GM12878 (cell line): ENCODE measurements around the gene TMEM114. TPM values are rescaled to one million over a fixed set of nuclear protein-coding genes. Genes with fewer than 3 reads are reported as not detected.

Experiments
- ATAC-seq: fragments of 200-7000 bp; cut with Tn5 transposase; 3 replicates; pipeline ENCODE4 v1.9.1; 2020; ENCODE audit warnings: mild to moderate bottlenecking, moderate library complexity
- BruUV-seq: library from RNA; stranded (reverse); fragments of 400-500 nt; replicated peaks from 2 replicates; lab custom pipeline; 2021; lab: Mats Ljungman, UMichigan
- CTCF ChIA-PET: fragments of 300-600 bp; sonication (Branson Sonifier 250); formaldehyde crosslinking; extraction: SDS; loops from one replicate; lab custom pipeline; 2021; ENCODE audit warnings: inconsistent platforms; lab: Yijun Ruan, JAX
- POLR2A ChIA-PET: fragments of 350-600 bp; formaldehyde crosslinking; extraction: SDS; loops from one replicate; lab custom pipeline; 2021; ENCODE audit warnings: inconsistent platforms; lab: Charles Lee
- RAD21 ChIA-PET: fragments of 300-600 bp; sonication (Branson Sonifier 250); formaldehyde crosslinking; loops from one replicate; lab custom pipeline; 2023; ENCODE audit warnings: antibody characterized with exemption; ENCODE audit not compliant: unreplicated experiment; lab: Charles Lee
- SMC1A ChIA-PET: fragments of 300-600 bp; sonication (Branson Sonifier 250); formaldehyde crosslinking; loops from one replicate; lab custom pipeline; 2023; ENCODE audit not compliant: unreplicated experiment, uncharacterized antibody; lab: Charles Lee
- DNase-seq: peaks from one replicate; pipeline ENCODE4 v3.0.0-alpha.2; 2011; ENCODE audit warnings: low read depth, low spot score
- FAIRE-seq: peaks from 3 replicates; lab custom pipeline; 2011; peaks lifted over from hg19 to GRCh38; lab: Jason Lieb, UNC
- H2AFZ ChIP-seq: 2 replicates; pipeline ENCODE4 v1.6.0; 2011; ENCODE audit warnings: low read depth, low read length, control low read depth; ENCODE audit not compliant: control insufficient read depth
- H3K27ac ChIP-seq: 2 replicates; pipeline ENCODE4 v1.5.1; 2011; ENCODE audit warnings: control low read depth; ENCODE audit not compliant: control insufficient read depth, insufficient read depth
- H3K27me3 ChIP-seq, 2 experiments: replicated peaks in 1 of 2; 2 replicates each; pipeline versions ENCODE4 v1.6.0 to v1.6.1; 2011; ENCODE audit warnings: low read length in 1 of 2; ENCODE audit not compliant: control insufficient read depth in 2 of 2, insufficient read depth in 2 of 2
- H3K36me3 ChIP-seq, 2 experiments: 2 replicates each; pipeline ENCODE4 v1.5.1; 2011; ENCODE audit warnings: low read length in 1 of 2; ENCODE audit not compliant: control insufficient read depth in 2 of 2, insufficient read depth in 2 of 2
- H3K4me1 ChIP-seq: 2 replicates; pipeline ENCODE4 v1.6.1; 2011; ENCODE audit warnings: mild to moderate bottlenecking, low read length, moderate library complexity, mixed read lengths; ENCODE audit not compliant: control insufficient read depth, insufficient read depth
- H3K4me2 ChIP-seq: 2 replicates; pipeline ENCODE4 v1.6.0; 2011; ENCODE audit warnings: control low read depth; ENCODE audit not compliant: control insufficient read depth, insufficient read depth
- H3K4me3 ChIP-seq: fragments of 200-600 bp; sonication (generic); 2 replicates; pipeline ENCODE4 v1.5.1; 2016
- H3K79me2 ChIP-seq: 2 replicates; pipeline ENCODE4 v1.6.0; 2011; ENCODE audit warnings: low read length; ENCODE audit not compliant: control insufficient read depth, insufficient read depth
- H3K9ac ChIP-seq: 2 replicates; pipeline ENCODE4 v1.8.0; 2011; ENCODE audit warnings: low read length, control low read depth, mixed read lengths; ENCODE audit not compliant: control insufficient read depth, insufficient read depth
- H3K9me3 ChIP-seq: replicated peaks from 3 replicates; pipeline ENCODE4 v1.5.1; 2011; ENCODE audit warnings: mild to moderate bottlenecking, low read length; ENCODE audit not compliant: control insufficient read depth, insufficient read depth
- H4K20me1 ChIP-seq: 2 replicates; pipeline ENCODE4 v1.6.0; 2011; ENCODE audit not compliant: control insufficient read depth, insufficient read depth
- BACH1 ChIP-seq: fragments of 450-650 bp; IDR thresholded peaks from 2 replicates; pipeline ENCODE4 v1.6.1; 2017; ENCODE audit warnings: mild to moderate bottlenecking, borderline replicate concordance
- BHLHE40 ChIP-seq, 2 experiments: fragments of 450-650 bp in 1 of 2; IDR thresholded peaks; 2 replicates each; pipeline ENCODE4 v1.6.1; 2011 to 2017; ENCODE audit warnings: low read depth in 2 of 2, borderline replicate concordance in 1 of 2, improper control_type of control experiment in 1 of 2, low read length in 1 of 2, mild to moderate bottlenecking in 1 of 2
- CHD2 ChIP-seq: IDR thresholded peaks from 2 replicates; pipeline ENCODE4 v1.6.1; 2011; ENCODE audit warnings: low read depth, low read length, improper control_type of control experiment, borderline replicate concordance
- DPF2 ChIP-seq: fragments of 450-650 bp; IDR thresholded peaks from 2 replicates; pipeline ENCODE4 v1.6.1; 2017; ENCODE audit warnings: mild to moderate bottlenecking
- FOS ChIP-seq: IDR thresholded peaks from 3 replicates; pipeline ENCODE4 v1.6.1; 2011; ENCODE audit warnings: borderline replicate concordance; ENCODE audit not compliant: insufficient read length; ENCODE audit errors: extremely low read depth
- HDAC2 ChIP-seq: fragments of 200-600 bp; sonication (generic); IDR thresholded peaks from 2 replicates; pipeline ENCODE4 v1.6.1; 2017
- IKZF2 ChIP-seq, 2 experiments: fragments of 450-650 bp; IDR thresholded peaks; 2 replicates each; pipeline ENCODE4 v1.6.1; 2017; ENCODE audit warnings: mild to moderate bottlenecking in 2 of 2, moderate library complexity in 2 of 2
- NRF1 ChIP-seq: conservative IDR thresholded peaks from 2 replicates; pipeline ENCODE4 v1.6.1; 2011; ENCODE audit warnings: mild to moderate bottlenecking, low read depth, low read length, improper control_type of control experiment
- POLR2A ChIP-seq: IDR thresholded peaks from 2 replicates; pipeline ENCODE4 v1.6.1; 2011; ENCODE audit warnings: low read depth, mild to moderate bottlenecking, low read length
- POLR2AphosphoS2 ChIP-seq: IDR thresholded peaks from 2 replicates; pipeline ENCODE4 v1.6.1; 2011; ENCODE audit warnings: low read depth, mild to moderate bottlenecking, low read length, improper control_type of control experiment, moderate library complexity
- POLR2AphosphoS5 ChIP-seq: IDR thresholded peaks from 2 replicates; pipeline ENCODE4 v1.6.1; 2011; ENCODE audit warnings: mild to moderate bottlenecking, low read length, inconsistent platforms
- RB1 ChIP-seq: fragments of 450-650 bp; formaldehyde crosslinking; IDR thresholded peaks from 2 replicates; pipeline ENCODE4 v1.6.1; 2017; ENCODE audit warnings: mild to moderate bottlenecking, borderline replicate concordance
- SMARCA5 ChIP-seq: fragments of 450-650 bp; IDR thresholded peaks from 2 replicates; pipeline ENCODE4 v1.6.1; 2017; ENCODE audit warnings: mild to moderate bottlenecking
- SP1 ChIP-seq: IDR thresholded peaks from one replicate; pipeline ENCODE4 v1.6.1; 2011; ENCODE audit warnings: low read depth, low read length
- SREBF1 ChIP-seq: IDR thresholded peaks from 2 replicates; pipeline ENCODE4 v1.6.1; 2012; ENCODE audit warnings: mild to moderate bottlenecking, low read length
- TAF1 ChIP-seq: IDR thresholded peaks from 2 replicates; pipeline ENCODE4 v1.6.1; 2011; ENCODE audit warnings: mild to moderate bottlenecking, low read depth, low read length, borderline replicate concordance
- WGBS: methylation state at CpG from one replicate; pipeline ENCODE4 v1.1.6; 2016; ENCODE audit warnings: low lambda C conversion rate; ENCODE audit not compliant: insufficient replicate concordance, insufficient coverage; ENCODE audit errors: missing lambda C conversion rate; 5-methylcytosine and 5-hydroxymethylcytosine counted together
- in situ Hi-C: fragments of 300-500 bp; cut with MboI; formaldehyde crosslinking; loops from 9 replicates; pipeline ENCODE4 v1.14.3; 2018; ENCODE audit warnings: mixed read lengths
- intact Hi-C: fragments of 100-400 bp; cut with micrococcal nuclease; formaldehyde crosslinking; loops from one replicate; pipeline ENCODE4 v1.14.2; 2022; ENCODE audit not compliant: unreplicated experiment
- polyA plus RNA-seq, 11 experiments: library from polyadenylated mRNA; depleted of rRNA in 4 of 11; unstranded in 6 of 11; stranded (reverse) in 5 of 11; fragments of >200 nt; fragmentation: Nextera tagmentation in 4 of 11; fragmentation: Illumina TruSeq in 1 of 11; extraction: Ambion mirVana in 4 of 11; extraction: Trizol in 1 of 11; gene quantifications; 1 replicate in 1 of 11; 2 replicates in 10 of 11; pipeline versions ENCODE4 v1.2.1 to v1.2.3, GENCODE V29; 2011 to 2016; ENCODE audit warnings: inconsistent platforms in 2 of 11, missing spikeins in 2 of 11, low read depth in 1 of 11
- total RNA-seq, 4 experiments: library from RNA; depleted of rRNA in 3 of 4; stranded (reverse); fragments of >200 nt in 3 of 4; fragmentation: Illumina TruSeq in 1 of 4; extraction: Trizol in 1 of 4; gene quantifications; 2 replicates each; pipeline versions ENCODE4 v1.2.1 to v1.2.3, GENCODE V29; 2013 to 2021
- TF ChIP-seq, protein P1 (sequence below): fragments of 450-650 bp; conservative IDR thresholded peaks from 2 replicates; pipeline ENCODE4 v1.6.1; 2017; ENCODE audit warnings: mild to moderate bottlenecking, moderate library complexity
- TF ChIP-seq, protein P2 (sequence below): fragments of 450-650 bp; formaldehyde crosslinking; IDR thresholded peaks from 2 replicates; pipeline ENCODE4 v1.4.0; 2022; ENCODE audit warnings: mild to moderate bottlenecking, moderate library complexity
- TF ChIP-seq, protein P3 (sequence below): IDR thresholded peaks from 2 replicates; pipeline ENCODE4 v1.6.1; 2011; ENCODE audit warnings: low read depth, mild to moderate bottlenecking, low read length, moderate library complexity, borderline replicate concordance; ENCODE audit errors: extremely low read depth

The TMEM114 gene
- total and polyA plus RNA-seq, 10 of the 15 experiments (the other 5 are each of a cell fraction or from before 2014, with no cell fraction given): not detected

DNA sequence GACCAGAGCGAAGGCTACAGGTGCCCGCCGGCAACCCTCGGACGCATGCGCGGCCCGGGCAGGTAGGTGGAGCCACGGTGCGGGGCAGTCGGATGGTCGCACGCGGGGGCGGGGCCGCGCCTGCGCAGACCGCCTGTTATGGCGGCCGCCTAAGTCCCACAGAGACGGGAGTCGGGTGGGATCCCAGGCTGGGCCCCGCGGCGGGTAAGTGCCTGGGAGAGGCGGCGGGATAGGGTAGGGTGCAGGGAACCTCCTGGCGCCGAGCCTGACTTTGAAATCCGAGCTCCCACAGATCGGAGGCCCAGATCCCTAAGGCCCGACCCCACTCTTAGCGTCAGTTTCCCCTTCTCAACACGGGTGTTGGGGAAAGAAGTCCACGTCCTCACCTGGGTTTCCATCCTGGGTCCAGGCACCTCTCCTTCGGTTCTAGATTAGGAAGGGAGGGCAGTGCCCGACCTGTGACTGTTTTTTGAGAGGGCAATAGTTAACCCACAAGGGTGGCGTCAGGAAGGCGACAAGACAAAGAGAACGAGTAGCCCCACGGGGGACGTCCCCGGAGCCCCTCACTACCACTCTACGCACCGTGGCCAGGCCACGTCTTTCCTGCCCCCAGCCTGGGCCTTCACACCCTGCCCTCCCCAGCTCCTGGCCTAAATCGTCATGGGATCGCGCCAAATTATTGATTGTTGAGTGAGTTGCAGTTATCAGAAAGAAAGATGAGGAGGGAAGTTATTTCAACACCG lies 31.4 kb upstream of the TMEM114 start, which contains the start of gene METTL22:
TSS of gene METTL22 (plus strand) at position 127 of the 743 bp plus-strand sequence. CDS start 3,968 bp downstream, outside the sequence.
- BruUV-seq: TSS peak; percentile 76
- TF ChIP-seq SMARCA5: no peak
- no peak for TF ChIP-seq HDAC2
- TF ChIP-seq, protein P1, sequence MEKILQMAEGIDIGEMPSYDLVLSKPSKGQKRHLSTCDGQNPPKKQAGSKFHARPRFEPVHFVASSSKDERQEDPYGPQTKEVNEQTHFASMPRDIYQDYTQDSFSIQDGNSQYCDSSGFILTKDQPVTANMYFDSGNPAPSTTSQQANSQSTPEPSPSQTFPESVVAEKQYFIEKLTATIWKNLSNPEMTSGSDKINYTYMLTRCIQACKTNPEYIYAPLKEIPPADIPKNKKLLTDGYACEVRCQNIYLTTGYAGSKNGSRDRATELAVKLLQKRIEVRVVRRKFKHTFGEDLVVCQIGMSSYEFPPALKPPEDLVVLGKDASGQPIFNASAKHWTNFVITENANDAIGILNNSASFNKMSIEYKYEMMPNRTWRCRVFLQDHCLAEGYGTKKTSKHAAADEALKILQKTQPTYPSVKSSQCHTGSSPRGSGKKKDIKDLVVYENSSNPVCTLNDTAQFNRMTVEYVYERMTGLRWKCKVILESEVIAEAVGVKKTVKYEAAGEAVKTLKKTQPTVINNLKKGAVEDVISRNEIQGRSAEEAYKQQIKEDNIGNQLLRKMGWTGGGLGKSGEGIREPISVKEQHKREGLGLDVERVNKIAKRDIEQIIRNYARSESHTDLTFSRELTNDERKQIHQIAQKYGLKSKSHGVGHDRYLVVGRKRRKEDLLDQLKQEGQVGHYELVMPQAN: peak; percentile 56
- no peak for TF ChIP-seq SREBF1
- TF ChIP-seq POLR2AphosphoS5: peak; percentile 73
- TF ChIP-seq, protein P2, sequence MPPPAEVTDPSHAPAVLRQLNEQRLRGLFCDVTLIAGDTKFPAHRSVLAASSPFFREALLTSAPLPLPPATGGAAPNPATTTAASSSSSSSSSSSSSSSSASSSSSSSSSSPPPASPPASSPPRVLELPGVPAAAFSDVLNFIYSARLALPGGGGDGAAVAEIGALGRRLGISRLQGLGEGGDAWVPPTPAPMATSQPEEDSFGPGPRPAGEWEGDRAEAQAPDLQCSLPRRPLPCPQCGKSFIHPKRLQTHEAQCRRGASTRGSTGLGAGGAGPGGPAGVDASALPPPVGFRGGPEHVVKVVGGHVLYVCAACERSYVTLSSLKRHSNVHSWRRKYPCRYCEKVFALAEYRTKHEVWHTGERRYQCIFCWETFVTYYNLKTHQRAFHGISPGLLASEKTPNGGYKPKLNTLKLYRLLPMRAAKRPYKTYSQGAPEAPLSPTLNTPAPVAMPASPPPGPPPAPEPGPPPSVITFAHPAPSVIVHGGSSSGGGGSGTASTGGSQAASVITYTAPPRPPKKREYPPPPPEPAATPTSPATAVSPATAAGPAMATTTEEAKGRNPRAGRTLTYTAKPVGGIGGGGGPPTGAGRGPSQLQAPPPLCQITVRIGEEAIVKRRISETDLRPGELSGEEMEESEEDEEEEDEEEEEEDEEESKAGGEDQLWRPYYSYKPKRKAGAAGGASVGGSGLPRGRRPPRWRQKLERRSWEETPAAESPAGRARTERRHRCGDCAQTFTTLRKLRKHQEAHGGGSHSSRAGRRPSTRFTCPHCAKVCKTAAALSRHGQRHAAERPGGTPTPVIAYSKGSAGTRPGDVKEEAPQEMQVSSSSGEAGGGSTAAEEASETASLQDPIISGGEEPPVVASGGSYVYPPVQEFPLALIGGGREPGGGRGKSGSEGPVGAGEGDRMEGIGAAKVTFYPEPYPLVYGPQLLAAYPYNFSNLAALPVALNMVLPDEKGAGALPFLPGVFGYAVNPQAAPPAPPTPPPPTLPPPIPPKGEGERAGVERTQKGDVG (CRISPR knock-in tag): no peak
- peak in 1 of 2 experiments; percentile 52; a peak in 2 of 4 replicates for TF ChIP-seq BHLHE40 (IDR thresholded peaks at IDR 0.05; ENCODE audit: borderline replicate concordance in 1 of 2, low read depth in 2 of 2, low read length in 1 of 2)
- TF ChIP-seq BACH1: 0 out of 2 replicates have a peak, but pooled peaks have one; percentile 50
- TF ChIP-seq FOS: no peak
- peak; percentile 92 for TF ChIP-seq NRF1
- peak; percentile 91 for TF ChIP-seq POLR2A
- TF ChIP-seq CHD2: no peak
- TF ChIP-seq DPF2: 0 out of 2 replicates have a peak, but pooled peaks have one; percentile 15
- TF ChIP-seq IKZF2 (IDR thresholded peaks at IDR 0.05): no peak
- peak; percentile 61; the same call in 1 of the 2 replicates for TF ChIP-seq POLR2AphosphoS2
- 0 out of 2 replicates have a peak, but pooled peaks have one; percentile 46 for TF ChIP-seq RB1
- TF ChIP-seq TAF1: peak; percentile 64; the same call in 1 of the 2 replicates
- peak; percentile 26 for TF ChIP-seq SP1
- TF ChIP-seq, protein P3, sequence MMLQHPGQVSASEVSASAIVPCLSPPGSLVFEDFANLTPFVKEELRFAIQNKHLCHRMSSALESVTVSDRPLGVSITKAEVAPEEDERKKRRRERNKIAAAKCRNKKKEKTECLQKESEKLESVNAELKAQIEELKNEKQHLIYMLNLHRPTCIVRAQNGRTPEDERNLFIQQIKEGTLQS: peak; percentile 11; the same call in 1 of the 2 replicates

More for the DNA sequence above, 31.4 kb upstream of the TMEM114 start, which contains the start of gene METTL22:
- Histone ChIP-seq H3K79me2 (peaks cover 22% of the 10 kb centered on the region), H3K27ac (peak within 1 kb of the TSS; percentile 64), H3K9me3 (no peaks in the 10 kb centered on the region), H3K36me3 (peaks cover 0 to 1% of the 10 kb centered on the region in 2 experiments; a peak in 1 of 4 replicates), H2AFZ (peak within 1 kb of the TSS; percentile 64), H3K4me2 (peak within 1 kb of the TSS; percentile 86), H3K9ac (peak within 1 kb of the TSS; percentile 89), H3K4me1 (no peaks in the 10 kb centered on the region), H3K27me3 (peaks cover 0 to 1% of the 10 kb centered on the region in 2 experiments; a peak in 1 of 4 replicates), H4K20me1 (no peaks in the 10 kb centered on the region), H3K4me3 (peak within 1 kb of the TSS; percentile 99)
- ChIA-PET POLR2A (interaction anchor here (0.7 kb wide), 1 partner anchor 24 kb away, joined by 3 read pairs; no protein-coding TSS in a partner anchor), CTCF (interaction anchor here (0.7 to 1.4 kb wide), 3 partner anchors 49 to 518 kb away, joined by 3 to 4 read pairs (median 3); no protein-coding TSS in a partner anchor), RAD21 (no interaction called here), SMC1A (interaction anchor here (0.6 to 0.9 kb wide), 2 partner anchors 174 to 1804 kb away, joined by 3 read pairs; no protein-coding TSS in a partner anchor)
- FAIRE-seq: peak; percentile 7
- intact Hi-C loops (loop anchor here (5.0 kb wide), 1 partner anchor 44 kb away; no protein-coding TSS in a partner anchor), in situ Hi-C loops (no loop called here)
- WGBS: under 1% methylated on average over 44 of the region's 51 CpGs
- peak; percentile 98 for ATAC-seq
- DNase-seq: peak; percentile 56
